Measurements from ENCODE around the gene HDAC6.

Gene HDAC6

GRCh38 chrX:48754238-48754637, 47.6 kb upstream of the HDAC6 start:
- H3K9me3 ChIP-seq (ENCODE audit: control insufficient read depth, insufficient read depth, low read depth, low read length) = no peaks in the 10 kb centered on the region
- no peak overlapping the region for H3K4me3 ChIP-seq (ENCODE audit: low read depth, low read length)
- TF ChIP-seq ZNF513 (tag by site-specific recombination; IDR thresholded peaks at IDR 0.05) = no peak
- TF ChIP-seq PRDM1 (tag by site-specific recombination; IDR thresholded peaks at IDR 0.05) = no peak
- TF ChIP-seq ZNF26 (tag by site-specific recombination; IDR thresholded peaks at IDR 0.05) = no peak
- no peak for TF ChIP-seq HOXA7 (CRISPR knock-in tag; IDR thresholded peaks at IDR 0.05; ENCODE audit: borderline replicate concordance)
- TF ChIP-seq ZNF658 (tag by site-specific recombination; IDR thresholded peaks at IDR 0.05) = no peak
- no peak for TF ChIP-seq SP7 (tag by site-specific recombination; IDR thresholded peaks at IDR 0.05)
- no peak for TF ChIP-seq ZNF2 (tag by site-specific recombination; IDR thresholded peaks at IDR 0.05)
- POLR2A ChIA-PET = no interaction called here
- CTCF ChIA-PET = no interaction called here
- no peak overlapping the region for H3K27ac ChIP-seq (ENCODE audit: extremely low read depth, low read depth, low read length)
- H3K4me1 ChIP-seq (ENCODE audit: control insufficient read depth, insufficient read depth, low read length) = no peaks in the 10 kb centered on the region
- no peaks in the 10 kb centered on the region for H3K36me3 ChIP-seq (ENCODE audit: control insufficient read depth in 2 of 2, insufficient read depth in 1 of 2, low read length in 2 of 2)

- ChIA-PET POLR2A (no interaction called here), CTCF (interaction anchor here (0.8 kb wide), 1 partner anchor 23 kb away, joined by 3 read pairs; no protein-coding TSS in a partner anchor)
- Histone ChIP-seq H3K9me3 (ENCODE audit: control insufficient read depth, insufficient read depth, low read depth, low read length) (no peaks in the 10 kb centered on the region), H3K27ac (ENCODE audit: extremely low read depth, low read depth, low read length) (no peak within 1 kb of the TSS), H3K36me3 (ENCODE audit: control insufficient read depth in 2 of 2, insufficient read depth in 1 of 2, low read length in 2 of 2) (no peaks in the 10 kb centered on the region), H3K4me1 (ENCODE audit: control insufficient read depth, insufficient read depth, low read length) (no peaks in the 10 kb centered on the region), H3K4me3 (ENCODE audit: low read depth, low read length) (no peak within 1 kb of the TSS)
- TF ChIP-seq ZFP3 (tag by site-specific recombination; IDR thresholded peaks at IDR 0.05; ENCODE audit: low read depth) = no peak
- no peak for TF ChIP-seq ZNF645 (tag by site-specific recombination; IDR thresholded peaks at IDR 0.05)
- 0 out of 2 replicates have a peak, but pooled peaks have one; percentile 17 for TF ChIP-seq CTCF (tag by site-specific recombination; IDR thresholded peaks at IDR 0.05)
These were observed 40.0 kb upstream of the HDAC6 start, which contains the start of gene GLOD5 for GRCh38 chrX:48761674-48762471. TSS of gene GLOD5 (plus strand) at chrX:48761747. CDS start at chrX:48761791, 44 bp downstream.

GRCh38 chrX:48769230-48769629, 32.6 kb upstream of the HDAC6 start:
- Histone ChIP-seq H3K36me3 (ENCODE audit: control insufficient read depth in 2 of 2, insufficient read depth in 1 of 2, low read length in 2 of 2) (no peaks in the 10 kb centered on the region), H3K4me3 (ENCODE audit: low read depth, low read length) (no peak overlapping the region), H3K9me3 (ENCODE audit: control insufficient read depth, insufficient read depth, low read depth, low read length) (no peaks in the 10 kb centered on the region), H3K4me1 (ENCODE audit: control insufficient read depth, insufficient read depth, low read length) (no peaks in the 10 kb centered on the region), H3K27ac (ENCODE audit: extremely low read depth, low read depth, low read length) (no peak overlapping the region)
- POLR2A ChIA-PET = no interaction called here
- TF ChIP-seq ZBTB1 (tag by site-specific recombination; IDR thresholded peaks at IDR 0.05) (no peak), PRDM4 (tag by site-specific recombination; IDR thresholded peaks at IDR 0.05) (no peak), BCL11A (tag by site-specific recombination; IDR thresholded peaks at IDR 0.05; ENCODE audit: low read depth) (no peak), ZNF670 (tag by site-specific recombination; IDR thresholded peaks at IDR 0.05; ENCODE audit: low read depth) (no peak), ZNF175 (tag by site-specific recombination; IDR thresholded peaks at IDR 0.05) (no peak), ZNF549 (tag by site-specific recombination; IDR thresholded peaks at IDR 0.05) (no peak)
- CTCF ChIA-PET = interaction anchor here (0.6 kb wide), 1 partner anchor 18 kb away, joined by 6 read pairs; no protein-coding TSS in a partner anchor

Measured in HEK293 (cell line).